Measurements from ENCODE around the gene CIP2A. TPM values are rescaled to one million over a fixed set of nuclear protein-coding genes. Genes with fewer than 3 reads are reported as not detected.

Gene CIP2A
- total RNA-seq, 1 donor from 2014 or later: 29.0 TPM

DNA sequence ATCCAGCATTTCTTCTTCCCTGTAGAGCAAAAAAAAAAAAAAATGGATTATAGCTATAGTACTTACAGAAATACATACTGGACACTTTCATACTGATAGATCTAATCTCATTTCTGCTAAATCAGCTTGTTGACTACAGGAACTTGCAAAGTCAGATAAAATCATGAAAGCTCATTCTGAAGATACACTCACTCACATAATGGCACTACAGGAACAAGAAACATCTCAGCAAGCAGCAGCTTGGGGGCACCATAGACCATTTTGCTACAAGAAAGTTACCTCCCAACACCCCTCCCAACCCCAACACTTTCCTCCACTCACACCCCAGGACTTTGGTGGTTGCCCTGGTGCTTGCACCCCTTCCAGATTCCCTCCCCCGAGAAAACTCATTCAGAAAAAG is 83.4 kb downstream of the CIP2A start:
- Mint-ChIP-seq H3K27me3 (peaks cover 5% of the 10 kb centered on the region), H3K4me3 (no peak overlapping the region), H3K27ac (no peak overlapping the region), H3K36me3 (peaks cover 4% of the 10 kb centered on the region), H3K4me1 (ENCODE audit: unreplicated experiment) (no peaks in the 10 kb centered on the region), H3K9me3 (peaks cover 4% of the 10 kb centered on the region)
- DNase-seq (ENCODE audit: extremely low spot score, unreplicated experiment): no peak
- TF ChIP-seq, protein P1, sequence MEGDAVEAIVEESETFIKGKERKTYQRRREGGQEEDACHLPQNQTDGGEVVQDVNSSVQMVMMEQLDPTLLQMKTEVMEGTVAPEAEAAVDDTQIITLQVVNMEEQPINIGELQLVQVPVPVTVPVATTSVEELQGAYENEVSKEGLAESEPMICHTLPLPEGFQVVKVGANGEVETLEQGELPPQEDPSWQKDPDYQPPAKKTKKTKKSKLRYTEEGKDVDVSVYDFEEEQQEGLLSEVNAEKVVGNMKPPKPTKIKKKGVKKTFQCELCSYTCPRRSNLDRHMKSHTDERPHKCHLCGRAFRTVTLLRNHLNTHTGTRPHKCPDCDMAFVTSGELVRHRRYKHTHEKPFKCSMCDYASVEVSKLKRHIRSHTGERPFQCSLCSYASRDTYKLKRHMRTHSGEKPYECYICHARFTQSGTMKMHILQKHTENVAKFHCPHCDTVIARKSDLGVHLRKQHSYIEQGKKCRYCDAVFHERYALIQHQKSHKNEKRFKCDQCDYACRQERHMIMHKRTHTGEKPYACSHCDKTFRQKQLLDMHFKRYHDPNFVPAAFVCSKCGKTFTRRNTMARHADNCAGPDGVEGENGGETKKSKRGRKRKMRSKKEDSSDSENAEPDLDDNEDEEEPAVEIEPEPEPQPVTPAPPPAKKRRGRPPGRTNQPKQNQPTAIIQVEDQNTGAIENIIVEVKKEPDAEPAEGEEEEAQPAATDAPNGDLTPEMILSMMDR (conservative IDR thresholded peaks at IDR 0.05): no peak

DNA sequence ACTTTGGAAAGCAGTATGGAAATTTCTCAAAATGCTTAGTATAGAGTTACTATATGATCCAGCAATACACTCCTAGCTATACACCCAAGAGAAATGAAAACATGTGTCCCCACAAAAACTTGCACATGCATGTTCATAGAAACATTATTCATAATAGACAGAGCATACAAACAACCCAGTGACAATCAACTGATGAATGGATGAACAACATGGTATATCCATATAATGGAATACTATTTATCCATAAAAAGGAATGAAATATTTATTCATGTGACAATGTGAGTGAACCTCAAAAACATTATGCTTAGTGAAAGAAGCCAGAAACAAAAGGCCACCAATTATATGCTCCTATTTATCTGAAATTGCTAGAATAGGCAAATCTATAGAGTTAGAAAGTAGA is 85.5 kb downstream of the CIP2A start:
- Mint-ChIP-seq H3K36me3 (peaks cover 4% of the 10 kb centered on the region), H3K9me3 (peaks cover 7% of the 10 kb centered on the region), H3K4me3 (no peak overlapping the region), H3K4me1 (ENCODE audit: unreplicated experiment) (no peaks in the 10 kb centered on the region), H3K27ac (no peak overlapping the region), H3K27me3 (peaks cover 5% of the 10 kb centered on the region)
- no peak for DNase-seq (ENCODE audit: extremely low spot score, unreplicated experiment)
- TF ChIP-seq, protein P1 (conservative IDR thresholded peaks at IDR 0.05): no peak

DNA sequence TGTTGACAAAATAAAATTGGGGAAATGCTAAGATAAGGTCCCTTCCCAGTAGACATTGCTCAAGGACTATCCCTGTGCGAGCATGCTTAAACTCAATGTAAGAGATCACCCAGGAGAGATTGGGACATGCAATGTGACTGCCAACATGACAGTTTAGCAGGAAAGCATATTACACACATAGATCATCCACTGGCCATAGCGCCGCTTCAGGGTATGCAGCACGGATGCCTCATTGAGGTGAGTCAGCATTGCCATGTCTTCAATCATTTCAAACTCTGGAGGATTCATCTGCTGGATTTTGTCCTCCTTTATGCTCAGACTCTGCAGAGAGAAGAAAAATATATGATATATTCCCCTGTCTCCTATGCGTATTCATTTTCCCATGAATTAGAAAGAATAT is 87.7 kb downstream of the CIP2A start:
- TF ChIP-seq, protein P1 (conservative IDR thresholded peaks at IDR 0.05): no peak
- H3K27me3 Mint-ChIP-seq: peaks cover 5% of the 10 kb centered on the region
- DNase-seq (ENCODE audit: extremely low spot score, unreplicated experiment): no peak
- peaks cover 4% of the 10 kb centered on the region for H3K36me3 Mint-ChIP-seq
- H3K4me1 Mint-ChIP-seq (ENCODE audit: unreplicated experiment): no peaks in the 10 kb centered on the region
- no peak overlapping the region for H3K4me3 Mint-ChIP-seq
- H3K9me3 Mint-ChIP-seq: peaks cover 7% of the 10 kb centered on the region
- no peak overlapping the region for H3K27ac Mint-ChIP-seq

DNA sequence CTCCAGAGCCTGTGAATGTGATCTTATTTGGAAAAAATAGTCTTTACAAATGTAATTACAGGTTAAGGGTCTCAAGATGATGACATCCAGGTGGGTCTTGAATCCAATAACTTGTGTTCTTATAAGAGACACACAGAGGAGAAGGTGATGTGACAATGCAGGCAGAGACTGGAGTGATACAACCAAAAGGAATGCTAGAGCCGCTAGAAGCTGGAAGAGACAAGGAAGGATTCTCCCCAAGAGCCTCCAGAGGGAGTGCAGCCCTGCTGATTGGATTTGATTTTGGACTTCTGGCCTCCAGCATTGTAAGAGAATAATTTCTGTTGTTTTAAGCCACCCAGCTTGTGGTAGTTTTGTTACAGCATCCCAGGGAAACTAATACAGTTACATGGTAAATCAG is 88.5 kb downstream of the CIP2A start:
- TF ChIP-seq, protein P1 (conservative IDR thresholded peaks at IDR 0.05): no peak
- H3K4me3 Mint-ChIP-seq: no peak overlapping the region
- peaks cover 7% of the 10 kb centered on the region for H3K9me3 Mint-ChIP-seq
- H3K36me3 Mint-ChIP-seq: peaks cover 4% of the 10 kb centered on the region
- no peak overlapping the region for H3K27ac Mint-ChIP-seq
- no peaks in the 10 kb centered on the region for H3K4me1 Mint-ChIP-seq (ENCODE audit: unreplicated experiment)
- DNase-seq (ENCODE audit: extremely low spot score, unreplicated experiment): no peak
- H3K27me3 Mint-ChIP-seq: peaks cover 5% of the 10 kb centered on the region

Other genes starting within 250 kb of the CIP2A start
- 0.26 and 0.77 TPM in 2 replicates for gene MYH15, start 78.8 kb downstream of the CIP2A start, total RNA-seq (ENCODE audit: low replicate concordance)
- 14.0 and 22.9 TPM in 2 replicates for gene DZIP3, start 284 bp upstream of the CIP2A start, total RNA-seq (ENCODE audit: low replicate concordance)
- gene RETNLB, start 168.0 kb upstream of the CIP2A start, total RNA-seq (ENCODE audit: low replicate concordance): 1.1 TPM in 1 of 2 replicates, not detected in the other
- not detected in 2 replicates for gene TRAT1, start 233.3 kb upstream of the CIP2A start, total RNA-seq (ENCODE audit: low replicate concordance)

All from type B pancreatic cell (in vitro differentiated cells).